GM23338 (cell line): Measurements from ENCODE around the gene FTCD.

Experiments
- CREB1 ChIP-seq: fragments of 250-450 bp; sonication (Bioruptor Pico); IDR thresholded peaks from 2 replicates; pipeline ENCODE4 v1.5.0; 2020; ENCODE audit warnings: low read depth, mild to moderate bottlenecking, moderate library complexity
- CTCF ChIP-seq, 2 experiments: fragments of 200-600 bp in 1 of 2; sonication (generic) in 1 of 2; conservative IDR thresholded peaks; 2 replicates each; pipeline versions ENCODE4 v1.5.1 to v1.6.1; 2016 to 2017; ENCODE audit warnings: antibody characterized with exemption in 2 of 2, low read depth in 2 of 2, mild to moderate bottlenecking in 2 of 2, moderate library complexity in 1 of 2
- EZH2 ChIP-seq: fragments of 200-600 bp; sonication (generic); IDR thresholded peaks from one replicate; pipeline ENCODE4 v1.8.0; 2017; ENCODE audit warnings: antibody characterized with exemption, mild to moderate bottlenecking, low read depth; ENCODE audit not compliant: unreplicated experiment
- JUNB ChIP-seq: IDR thresholded peaks from one replicate; pipeline ENCODE4 v1.6.1; 2016; ENCODE audit warnings: antibody characterized with exemption; ENCODE audit not compliant: unreplicated experiment
- REST ChIP-seq: IDR thresholded peaks from one replicate; pipeline ENCODE4 v1.6.1; 2018; ENCODE audit warnings: antibody characterized with exemption; ENCODE audit not compliant: unreplicated experiment
- ZNF331 ChIP-seq: fragments of 250-450 bp; sonication (Bioruptor Pico); IDR thresholded peaks from 2 replicates; pipeline ENCODE4 v1.5.0; 2020; ENCODE audit warnings: low read depth, mild to moderate bottlenecking, moderate library complexity
- ZNF462 ChIP-seq: fragments of 250-450 bp; sonication (Bioruptor Pico); IDR thresholded peaks from 2 replicates; pipeline ENCODE4 v1.5.0; 2020; ENCODE audit warnings: mild to moderate bottlenecking, moderate library complexity

- TF ChIP-seq EZH2 (no peak), CTCF (conservative IDR thresholded peaks at IDR 0.05; ENCODE audit: low read depth in 2 of 2) (no peak), REST (no peak), JUNB (no peak), ZNF462 (CRISPR knock-in tag) (no peak), CREB1 (CRISPR knock-in tag) (no peak), ZNF331 (CRISPR knock-in tag) (no peak)
Observed at GRCh38 chr21:46163380-46163779, 8.0 kb upstream of the FTCD start.
